Astrocyte (in vitro differentiated cells and primary cell): ENCODE measurements around the gene ARAP1.

Experiments
- CTCF ChIP-seq: IDR thresholded peaks from 2 replicates; pipeline ENCODE4 v1.5.1; 2011; ENCODE audit warnings: low read depth, mild to moderate bottlenecking, inconsistent platforms, low read length, moderate library complexity; ENCODE audit not compliant: insufficient read depth
- EZH2 ChIP-seq: IDR thresholded peaks from 2 replicates; pipeline ENCODE4 v1.6.1; 2012; ENCODE audit warnings: mild to moderate bottlenecking, low read length, inconsistent platforms; ENCODE audit not compliant: insufficient read depth

- no peak for TF ChIP-seq CTCF
- TF ChIP-seq EZH2 = no peak
These were observed 10.2 kb downstream of the ARAP1 start for GRCh38 chr11:72741849-72742512.
